IMR-90 (cell line): ENCODE data around the gene WDR89. TPM values are rescaled to one million over a fixed set of nuclear protein-coding genes. Genes with fewer than 3 reads are reported as not detected.

Experiments
- ATAC-seq: fragments of 200-7000 bp; cut with Tn5 transposase; 2 replicates; pipeline ENCODE4 v1.9.1; 2020; ENCODE audit warnings: low read depth, mild to moderate bottlenecking, moderate library complexity
- BruUV-seq: library from RNA; stranded (reverse); fragments of 400-500 nt; replicated peaks from 2 replicates; lab custom pipeline; 2021; lab: Mats Ljungman, UMichigan
- CTCF ChIA-PET: fragments of 300-600 bp; formaldehyde crosslinking; extraction: SDS; loops from one replicate; lab custom pipeline; 2021; ENCODE audit warnings: antibody characterized with exemption; lab: Yijun Ruan, JAX
- POLR2A ChIA-PET: fragments of 300-600 bp; sonication (Branson Sonifier 250); formaldehyde crosslinking; loops from one replicate; lab custom pipeline; 2022; ENCODE audit warnings: antibody characterized with exemption; ENCODE audit not compliant: unreplicated experiment; lab: Charles Lee
- DNase-seq: peaks from one replicate; pipeline ENCODE4 v3.0.0; 2013
- H2AFZ ChIP-seq: replicated peaks from 2 replicates; pipeline ENCODE3; 2013; ENCODE audit warnings: low read length, mild to moderate bottlenecking; ENCODE audit not compliant: poor library complexity
- H2AK5ac ChIP-seq: 2 replicates; pipeline ENCODE4 v1.6.1; 2013; ENCODE audit warnings: low read depth, low read length, inconsistent platforms
- H2AK9ac ChIP-seq: replicated peaks from 2 replicates; pipeline ENCODE3; 2013; ENCODE audit warnings: mild to moderate bottlenecking, low read depth, low read length, moderate library complexity; ENCODE audit not compliant: poor library complexity
- H2BK120ac ChIP-seq: 2 replicates; pipeline ENCODE4 v1.6.1; 2013; ENCODE audit warnings: low read depth, low read length, inconsistent platforms
- H2BK15ac ChIP-seq: 3 replicates; pipeline ENCODE4 v1.6.1; 2013; ENCODE audit warnings: low read depth, low read length, inconsistent platforms
- H2BK20ac ChIP-seq: 2 replicates; pipeline ENCODE4 v1.6.1; 2013; ENCODE audit warnings: low read depth, mild to moderate bottlenecking, inconsistent platforms, low read length, moderate library complexity
- H2BK5ac ChIP-seq: 2 replicates; pipeline ENCODE4 v1.6.1; 2013; ENCODE audit warnings: mild to moderate bottlenecking, low read depth, low read length, inconsistent platforms; ENCODE audit not compliant: poor library complexity, severe bottlenecking
- H3K14ac ChIP-seq: replicated peaks from 2 replicates; pipeline ENCODE4 v1.6.1; 2013; ENCODE audit warnings: low read depth, low read length, inconsistent platforms
- H3K18ac ChIP-seq: 2 replicates; pipeline ENCODE4 v1.6.1; 2013; ENCODE audit warnings: low read depth, low read length, control low read depth
- H3K23ac ChIP-seq: 2 replicates; pipeline ENCODE4 v1.6.1; 2013; ENCODE audit warnings: low read depth, low read length, inconsistent platforms
- H3K27ac ChIP-seq: 2 replicates; pipeline ENCODE4 v1.5.1; 2013; ENCODE audit warnings: mild to moderate bottlenecking, control low read depth, low read length; ENCODE audit not compliant: insufficient read depth
- H3K27me3 ChIP-seq: 2 replicates; pipeline ENCODE4 v1.6.1; 2013; ENCODE audit warnings: low read length; ENCODE audit not compliant: control insufficient read depth, insufficient read depth
- H3K36me3 ChIP-seq: 2 replicates; pipeline ENCODE4 v1.6.1; 2013; ENCODE audit warnings: low read length, mixed read lengths; ENCODE audit not compliant: control insufficient read depth, insufficient read depth
- H3K4ac ChIP-seq: 2 replicates; pipeline ENCODE4 v1.6.1; 2013; ENCODE audit warnings: low read depth, low read length, inconsistent platforms
- H3K4me1 ChIP-seq: 2 replicates; pipeline ENCODE4 v1.6.1; 2013; ENCODE audit warnings: low read length, mixed read lengths; ENCODE audit not compliant: control insufficient read depth, insufficient read depth
- H3K4me2 ChIP-seq: 2 replicates; pipeline ENCODE4 v1.6.1; 2013; ENCODE audit warnings: low read depth, mild to moderate bottlenecking, control low read depth, low read length, moderate library complexity
- H3K4me3 ChIP-seq: 2 replicates; pipeline ENCODE4 v1.5.1; 2013; ENCODE audit warnings: low read depth, mild to moderate bottlenecking, control low read depth, low read length, moderate library complexity; ENCODE audit not compliant: insufficient read depth
- H3K56ac ChIP-seq: 2 replicates; pipeline ENCODE4 v1.6.1; 2013; ENCODE audit warnings: low read length, inconsistent platforms; ENCODE audit not compliant: insufficient read depth; ENCODE audit errors: extremely low read depth
- H3K79me1 ChIP-seq, 2 experiments: 2 replicates each; pipeline ENCODE4 v1.6.1; 2013; ENCODE audit warnings: low read length in 2 of 2, inconsistent platforms in 1 of 2, low read depth in 1 of 2
- H3K9ac ChIP-seq: 2 replicates; pipeline ENCODE4 v1.6.1; 2013; ENCODE audit warnings: low read depth, low read length, control low read depth
- H3K9me1 ChIP-seq: 2 replicates; pipeline ENCODE4 v1.6.1; 2013; ENCODE audit warnings: low read length, inconsistent platforms; ENCODE audit not compliant: insufficient read depth
- H3K9me3 ChIP-seq: 2 replicates; pipeline ENCODE4 v1.6.1; 2013; ENCODE audit warnings: low read length; ENCODE audit not compliant: control insufficient read depth, insufficient read depth
- H4K20me1 ChIP-seq: 2 replicates; pipeline ENCODE4 v1.6.1; 2013; ENCODE audit warnings: low read length, inconsistent platforms; ENCODE audit not compliant: insufficient read depth
- H4K5ac ChIP-seq: 2 replicates; pipeline ENCODE4 v1.6.1; 2013; ENCODE audit warnings: mild to moderate bottlenecking, low read depth, low read length, control low read depth
- H4K8ac ChIP-seq, 2 experiments: 2 replicates each; pipeline ENCODE4 v1.6.1; 2013; ENCODE audit warnings: low read depth in 2 of 2, low read length in 2 of 2, control low read depth in 1 of 2, inconsistent platforms in 1 of 2
- H4K91ac ChIP-seq: 2 replicates; pipeline ENCODE4 v1.6.1; 2013; ENCODE audit warnings: low read depth, low read length, inconsistent platforms; ENCODE audit not compliant: insufficient read depth
- CEBPB ChIP-seq: IDR thresholded peaks from 2 replicates; pipeline ENCODE4 v1.6.1; 2012; ENCODE audit warnings: low read depth, low read length, improper control_type of control experiment
- MAZ ChIP-seq: IDR thresholded peaks from 2 replicates; pipeline ENCODE4 v1.6.1; 2012; ENCODE audit warnings: low read depth, mild to moderate bottlenecking, low read length, improper control_type of control experiment, moderate library complexity, borderline replicate concordance
- WGBS, 2 experiments: methylation state at CpG; one replicate each; pipeline versions ENCODE4 v1.1.5 to v1.1.7; 2013; ENCODE audit warnings: missing lambda C conversion rate in 2 of 2; ENCODE audit not compliant: insufficient read length in 1 of 2; ENCODE audit errors: extremely low coverage in 2 of 2; 5-methylcytosine and 5-hydroxymethylcytosine counted together
- dilution Hi-C: fragments of 300-500 bp; cut with HindIII; formaldehyde crosslinking; loops from one replicate; pipeline ENCODE4 v1.14.3; 2018; ENCODE audit warnings: low sequenced_read_pairs; ENCODE audit not compliant: unreplicated experiment
- in situ Hi-C: fragments of 300-500 bp; cut with MboI; formaldehyde crosslinking; loops from 3 replicates; pipeline ENCODE4 v1.14.3; 2019; ENCODE audit warnings: low sequenced_read_pairs, inconsistent platforms, mixed read lengths
- intact Hi-C: fragments of 100-400 bp; cut with micrococcal nuclease; formaldehyde crosslinking; loops from 2 replicates; pipeline ENCODE4 v1.10.0; 2022
- polyA plus RNA-seq, 3 experiments: library from polyadenylated mRNA; depleted of rRNA; stranded (reverse); fragments of >200 nt; gene quantifications; 2 replicates each; pipeline ENCODE4 v1.2.3, GENCODE V29; 2012; ENCODE audit warnings: low replicate concordance in 1 of 3
- total RNA-seq: library from RNA; depleted of rRNA; stranded (reverse); fragments of >200 nt; gene quantifications from 2 replicates; pipeline ENCODE4 v1.2.3, GENCODE V29; 2012

Gene WDR89
- total and polyA plus RNA-seq, 2 of the 4 experiments (the other 2 are of a cell fraction) = 4.3 to 10.2 TPM

GRCh38 chr14:63666335-63666734 lies 24.7 kb upstream of the WDR89 start:
- no peak overlapping the region for H3K56ac ChIP-seq
- no peak overlapping the region for H3K4ac ChIP-seq
- ATAC-seq (no peak), DNase-seq (no peak)
- H4K20me1 ChIP-seq = no peaks in the 10 kb centered on the region
- H3K4me3 ChIP-seq = no peak overlapping the region
- no peak for TF ChIP-seq MAZ
- no peak for TF ChIP-seq CEBPB
- H3K4me2 ChIP-seq = no peak overlapping the region
- no peak overlapping the region for H2BK120ac ChIP-seq
- 60% methylated on average over 1 of the region's 1 CpG; no CpG with 5 or more reads in 1 of the 2 experiments for WGBS, 2 experiments
- in situ Hi-C loops (no loop called here), dilution Hi-C loops (no loop called here), intact Hi-C loops (no loop called here)
- no peaks in the 10 kb centered on the region for H3K79me1 ChIP-seq
- H2AK5ac ChIP-seq = no peak overlapping the region
- POLR2A ChIA-PET = no interaction called here
- H3K9ac ChIP-seq = no peak overlapping the region
- H2BK5ac ChIP-seq = no peak overlapping the region
- no peak overlapping the region for H4K5ac ChIP-seq
- H3K9me3 ChIP-seq = no peaks in the 10 kb centered on the region
- no peaks in the 10 kb centered on the region for H3K4me1 ChIP-seq
- CTCF ChIA-PET = interaction anchor here (0.6 kb wide), 1 partner anchor 1451 kb away, joined by 3 read pairs; no protein-coding TSS in a partner anchor
- H2AK9ac ChIP-seq = no peak overlapping the region
- no peak overlapping the region for H2BK20ac ChIP-seq
- no peak overlapping the region for H3K18ac ChIP-seq
- no peak overlapping the region for H3K23ac ChIP-seq
- H2AFZ ChIP-seq = no peak overlapping the region
- H4K91ac ChIP-seq = no peak overlapping the region
- no peaks in the 10 kb centered on the region for H3K9me1 ChIP-seq
- no peak overlapping the region for H3K14ac ChIP-seq
- H3K36me3 ChIP-seq = no peaks in the 10 kb centered on the region
- no peak overlapping the region for H2BK15ac ChIP-seq
- H3K27ac ChIP-seq = no peak overlapping the region
- BruUV-seq = no TSS peak
- no peak overlapping the region for H4K8ac ChIP-seq
- no peaks in the 10 kb centered on the region for H3K27me3 ChIP-seq
